ENCODE measurements around the gene HSCB.

The HSCB gene

GRCh38 chr22:28714043-28714628, 27.7 kb upstream of the HSCB start:
- no peaks in the 10 kb centered on the region for H4K20me1 ChIP-seq (ENCODE audit: insufficient read depth, low read length)
- H2AFZ ChIP-seq (ENCODE audit: low read length): no peak overlapping the region
- no peaks in the 10 kb centered on the region for H3K9me3 ChIP-seq (replicated peaks; ENCODE audit: insufficient read depth, low read length)
- no peak for TF ChIP-seq EZH2 (optimal IDR thresholded peaks at IDR 0.05; ENCODE audit: low read depth, low read length)
- TF ChIP-seq CTCF (IDR thresholded peaks at IDR 0.05; ENCODE audit: low read length): no peak
- TF ChIP-seq EZH2phosphoT487 (IDR thresholded peaks at IDR 0.05; ENCODE audit: low read length): no peak
- no peaks in the 10 kb centered on the region for H3K79me2 ChIP-seq (ENCODE audit: low read length)
- H3K27ac ChIP-seq (ENCODE audit: low read length): no peak overlapping the region
- H3K9me2 ChIP-seq (replicated peaks; ENCODE audit: insufficient read depth, low read length): no peaks in the 10 kb centered on the region
- no peak overlapping the region for H3K9ac ChIP-seq (ENCODE audit: low read length)
- H3K4me3 ChIP-seq (ENCODE audit: low read length): no peak overlapping the region
- H3K4me2 ChIP-seq (ENCODE audit: low read depth, low read length): no peak overlapping the region
- no peaks in the 10 kb centered on the region for H3K27me3 ChIP-seq (replicated peaks; ENCODE audit: insufficient read depth, low read length)
- 0 out of 2 replicates have a peak, but pooled peaks cover 1% of the 10 kb centered on the region for H3K36me3 ChIP-seq (replicated peaks; ENCODE audit: insufficient read depth, low read length)
- H3K4me1 ChIP-seq (ENCODE audit: low read length): no peaks in the 10 kb centered on the region
- no peak for DNase-seq
- H3F3A ChIP-seq (ENCODE audit: insufficient read depth, low read length): no peaks in the 10 kb centered on the region

GRCh38 chr22:28715611-28716010, 26.2 kb upstream of the HSCB start:
- Histone ChIP-seq H3K4me3 (ENCODE audit: low read length) (no peak overlapping the region), H3K27me3 (replicated peaks; ENCODE audit: insufficient read depth, low read length) (no peaks in the 10 kb centered on the region), H3K9me2 (replicated peaks; ENCODE audit: insufficient read depth, low read length) (no peaks in the 10 kb centered on the region), H3K4me1 (ENCODE audit: low read length) (no peaks in the 10 kb centered on the region), H3F3A (ENCODE audit: insufficient read depth, low read length) (no peaks in the 10 kb centered on the region), H4K20me1 (ENCODE audit: insufficient read depth, low read length) (no peaks in the 10 kb centered on the region), H2AFZ (ENCODE audit: low read length) (no peak overlapping the region), H3K9ac (ENCODE audit: low read length) (no peak overlapping the region), H3K4me2 (ENCODE audit: low read depth, low read length) (no peak overlapping the region), H3K36me3 (replicated peaks; ENCODE audit: insufficient read depth, low read length) (0 out of 2 replicates have a peak, but pooled peaks cover 8% of the 10 kb centered on the region), H3K9me3 (replicated peaks; ENCODE audit: insufficient read depth, low read length) (no peaks in the 10 kb centered on the region), H3K27ac (ENCODE audit: low read length) (no peak overlapping the region), H3K79me2 (ENCODE audit: low read length) (no peaks in the 10 kb centered on the region)
- TF ChIP-seq EZH2 (optimal IDR thresholded peaks at IDR 0.05; ENCODE audit: low read depth, low read length): no peak
- TF ChIP-seq EZH2phosphoT487 (IDR thresholded peaks at IDR 0.05; ENCODE audit: low read length): no peak
- DNase-seq: no peak

- Histone ChIP-seq H3K36me3 (replicated peaks; ENCODE audit: insufficient read depth, low read length) (0 out of 2 replicates have a peak, but pooled peaks cover 12% of the 10 kb centered on the region), H3K4me2 (ENCODE audit: low read depth, low read length) (no peak overlapping the region), H3K9me2 (replicated peaks; ENCODE audit: insufficient read depth, low read length) (no peaks in the 10 kb centered on the region), H3F3A (ENCODE audit: insufficient read depth, low read length) (no peaks in the 10 kb centered on the region), H4K20me1 (ENCODE audit: insufficient read depth, low read length) (no peaks in the 10 kb centered on the region), H3K27me3 (replicated peaks; ENCODE audit: insufficient read depth, low read length) (no peaks in the 10 kb centered on the region), H3K27ac (ENCODE audit: low read length) (no peak overlapping the region), H3K9ac (ENCODE audit: low read length) (no peak overlapping the region), H3K4me1 (ENCODE audit: low read length) (no peaks in the 10 kb centered on the region), H2AFZ (ENCODE audit: low read length) (no peak overlapping the region), H3K4me3 (ENCODE audit: low read length) (no peak overlapping the region), H3K79me2 (ENCODE audit: low read length) (no peaks in the 10 kb centered on the region), H3K9me3 (replicated peaks; ENCODE audit: insufficient read depth, low read length) (no peaks in the 10 kb centered on the region)
- TF ChIP-seq EZH2phosphoT487 (IDR thresholded peaks at IDR 0.05; ENCODE audit: low read length): no peak
- TF ChIP-seq EZH2 (optimal IDR thresholded peaks at IDR 0.05; ENCODE audit: low read depth, low read length): no peak
- no peak for DNase-seq
These were observed 25.2 kb upstream of the HSCB start for GRCh38 chr22:28716686-28717085.

GRCh38 chr22:28718044-28718443, 23.8 kb upstream of the HSCB start:
- H3K4me1 ChIP-seq (ENCODE audit: low read length): no peaks in the 10 kb centered on the region
- H3F3A ChIP-seq (ENCODE audit: insufficient read depth, low read length): no peaks in the 10 kb centered on the region
- no peak overlapping the region for H3K27ac ChIP-seq (ENCODE audit: low read length)
- no peak for DNase-seq
- no peak overlapping the region for H3K4me2 ChIP-seq (ENCODE audit: low read depth, low read length)
- peaks cover 12% of the 10 kb centered on the region; the same call in 1 of the 2 replicates for H3K36me3 ChIP-seq (replicated peaks; ENCODE audit: insufficient read depth, low read length)
- H3K9ac ChIP-seq (ENCODE audit: low read length): no peak overlapping the region
- no peak overlapping the region for H2AFZ ChIP-seq (ENCODE audit: low read length)
- no peaks in the 10 kb centered on the region for H4K20me1 ChIP-seq (ENCODE audit: insufficient read depth, low read length)
- H3K27me3 ChIP-seq (replicated peaks; ENCODE audit: insufficient read depth, low read length): no peaks in the 10 kb centered on the region
- H3K9me2 ChIP-seq (replicated peaks; ENCODE audit: insufficient read depth, low read length): no peaks in the 10 kb centered on the region
- H3K4me3 ChIP-seq (ENCODE audit: low read length): no peak overlapping the region
- H3K9me3 ChIP-seq (replicated peaks; ENCODE audit: insufficient read depth, low read length): no peaks in the 10 kb centered on the region
- TF ChIP-seq EZH2 (optimal IDR thresholded peaks at IDR 0.05; ENCODE audit: low read depth, low read length): no peak
- TF ChIP-seq CTCF (IDR thresholded peaks at IDR 0.05; ENCODE audit: low read length): no peak
- TF ChIP-seq EZH2phosphoT487 (IDR thresholded peaks at IDR 0.05; ENCODE audit: low read length): no peak
- H3K79me2 ChIP-seq (ENCODE audit: low read length): no peaks in the 10 kb centered on the region
